ENCODE measurements around the gene NDUFAF2.
A peak's percentile ranks its signal among the peaks of the same experiment; 100 is the strongest.
"Not testable (repeated sequence)": the region's sequence is repeated elsewhere in the genome, so short reads cannot be mapped to it uniquely, and the experiment has no call there.

The NDUFAF2 gene

DNA sequence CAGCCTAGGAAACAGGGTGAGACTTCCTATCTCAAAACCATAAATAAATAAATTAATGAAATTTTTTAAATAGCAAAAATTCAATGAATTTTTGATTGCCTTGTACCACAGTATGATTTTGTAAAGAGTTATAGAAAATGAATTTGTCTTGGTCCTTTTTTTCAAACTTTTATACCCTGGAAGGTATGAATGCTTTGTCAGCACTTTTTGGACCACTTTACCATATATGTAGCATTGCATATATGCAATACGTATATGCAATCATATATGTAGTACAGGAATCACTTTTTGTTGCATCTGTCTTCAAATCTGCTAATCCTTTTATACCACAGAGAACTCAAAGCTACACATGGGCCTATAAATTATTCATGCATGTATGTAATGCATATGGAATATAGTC lies 226.5 kb downstream of the NDUFAF2 start:
- no peak for DNase-seq (ENCODE audit: low read depth in 2 of 3, low spot score in 1 of 3)

DNA sequence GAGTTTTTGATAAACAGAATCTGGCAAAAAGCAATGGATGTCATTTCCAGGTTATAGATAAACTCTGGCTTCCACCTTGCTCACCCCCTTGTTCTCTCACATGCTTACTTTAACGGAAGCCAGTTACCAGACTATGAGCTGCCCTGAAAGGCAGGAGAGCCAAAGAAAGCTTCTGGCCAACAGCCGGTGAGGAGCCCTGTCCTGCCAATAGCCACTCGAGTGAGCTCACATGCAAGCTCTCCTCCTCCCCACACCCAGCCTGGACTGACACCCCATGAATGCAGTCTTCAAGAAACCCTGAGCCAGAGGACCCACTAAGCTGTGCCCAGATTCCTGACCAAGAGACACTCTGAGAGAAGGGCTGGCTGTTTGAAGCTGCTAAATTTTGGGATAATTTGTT lies 231.6 kb downstream of the NDUFAF2 start:
- DNase-seq (ENCODE audit: low read depth in 2 of 3, low spot score in 1 of 3): no peak

GRCh38 chr5:61177070-61177469 lies 232.1 kb downstream of the NDUFAF2 start:
- DNase-seq (ENCODE audit: low read depth in 2 of 3, low spot score in 1 of 3): no peak

DNA sequence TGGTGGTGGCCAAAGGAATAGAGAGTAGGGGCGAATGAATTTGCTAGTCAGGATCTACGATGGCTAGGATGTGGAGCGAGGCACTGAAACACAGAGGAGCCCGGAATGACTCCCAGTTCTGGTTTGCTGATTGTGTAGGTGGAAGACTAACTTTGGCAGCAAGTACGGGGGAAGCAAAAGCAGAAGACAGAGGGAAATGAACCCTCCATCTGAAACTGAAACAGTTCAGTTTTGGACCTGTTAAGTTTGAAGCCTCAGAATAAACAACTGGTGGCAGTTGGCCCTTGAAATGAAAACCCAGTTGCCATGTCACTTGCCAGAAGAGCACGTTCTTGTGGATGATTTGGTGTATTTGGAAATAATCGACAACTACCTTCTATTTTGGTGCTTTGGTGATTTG lies 232.7 kb downstream of the NDUFAF2 start:
- no peak for DNase-seq (ENCODE audit: low read depth in 2 of 3, low spot score in 1 of 3)

- DNase-seq (ENCODE audit: low read depth in 2 of 3, low spot score in 1 of 3): no peak
Observed at GRCh38 chr5:61178702-61179101, 233.7 kb downstream of the NDUFAF2 start.

DNA sequence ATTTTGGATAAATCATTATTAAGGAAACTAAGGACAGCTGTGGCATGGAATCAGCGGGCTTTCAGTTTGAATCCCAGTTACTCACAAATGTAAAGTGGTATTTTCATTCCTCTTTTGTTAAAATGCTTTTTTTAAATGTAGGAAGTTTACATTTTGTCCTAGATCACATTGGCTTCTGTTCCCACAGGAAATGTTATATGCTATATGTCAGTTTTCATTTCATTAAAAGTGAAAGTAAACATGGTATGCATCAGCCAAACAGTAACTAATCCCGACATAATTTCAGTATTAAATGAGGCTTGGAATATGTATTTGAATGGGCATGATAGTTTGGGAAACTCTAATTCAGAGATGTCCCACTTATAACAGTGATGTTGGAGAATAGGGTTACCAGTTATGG lies 235.9 kb downstream of the NDUFAF2 start:
- no peak for DNase-seq (ENCODE audit: low read depth in 2 of 3, low spot score in 1 of 3)

GRCh38 chr5:61182449-61182848 lies 237.4 kb downstream of the NDUFAF2 start:
- no peak for DNase-seq (ENCODE audit: low read depth in 2 of 3, low spot score in 1 of 3)

GRCh38 chr5:61183538-61183937 lies 238.5 kb downstream of the NDUFAF2 start:
- DNase-seq (ENCODE audit: low read depth in 2 of 3, low spot score in 1 of 3): no peak

DNA sequence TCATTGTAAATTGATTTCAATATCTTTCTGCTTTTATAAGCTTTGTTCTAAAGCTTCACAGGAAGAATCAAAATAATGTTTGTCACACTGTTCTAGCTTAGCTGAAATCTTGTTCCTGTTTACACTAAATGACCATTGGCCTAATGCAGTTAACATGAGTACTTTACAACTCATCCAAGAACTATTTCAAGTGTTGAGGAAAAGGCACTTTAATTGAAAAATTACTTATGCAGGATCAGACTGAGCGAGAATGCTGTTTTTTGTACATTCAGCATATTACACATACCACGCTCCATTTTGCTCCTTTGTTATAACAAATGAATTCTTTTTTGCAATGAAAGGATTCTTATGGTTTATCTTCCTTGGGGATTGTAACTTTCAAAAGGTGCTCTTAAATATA lies 239.7 kb downstream of the NDUFAF2 start:
- DNase-seq (ENCODE audit: low read depth in 2 of 3, low spot score in 1 of 3): no peak

GRCh38 chr5:61186634-61187033 lies 241.6 kb downstream of the NDUFAF2 start:
- no peak for DNase-seq (ENCODE audit: low read depth in 2 of 3, low spot score in 1 of 3)

GRCh38 chr5:61187352-61187751 lies 242.3 kb downstream of the NDUFAF2 start:
- DNase-seq (ENCODE audit: low read depth in 2 of 3, low spot score in 1 of 3): not testable (repeated sequence)

DNA sequence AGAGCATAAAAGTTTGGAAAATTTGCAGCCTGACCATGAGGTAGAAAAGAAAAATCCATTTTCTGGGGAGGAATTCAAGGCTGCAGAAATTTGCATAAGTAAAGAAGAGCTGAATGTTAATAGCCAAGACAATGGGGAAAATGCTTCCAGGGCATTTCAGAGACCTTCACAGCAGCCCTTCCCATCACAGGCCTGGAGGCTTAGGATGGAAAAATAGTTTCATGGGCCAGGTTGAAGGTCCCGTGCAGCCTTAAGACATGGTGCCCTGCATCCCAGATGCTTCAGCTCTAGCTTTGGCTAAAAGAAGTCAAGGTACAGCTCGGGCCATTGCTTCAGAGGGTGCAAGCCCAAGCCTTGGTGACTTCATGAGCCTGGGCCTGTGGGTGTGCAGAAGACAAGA lies 242.8 kb downstream of the NDUFAF2 start:
- DNase-seq (ENCODE audit: low read depth in 2 of 3, low spot score in 1 of 3): not testable (repeated sequence)

- DNase-seq (ENCODE audit: low read depth in 2 of 3, low spot score in 1 of 3): no peak
Observed at GRCh38 chr5:61198606-61199005, 253.6 kb downstream of the NDUFAF2 start.

- DNase-seq (ENCODE audit: low read depth in 2 of 3, low spot score in 1 of 3): no peak
Observed at GRCh38 chr5:61200582-61201155, 255.7 kb downstream of the NDUFAF2 start.

DNA sequence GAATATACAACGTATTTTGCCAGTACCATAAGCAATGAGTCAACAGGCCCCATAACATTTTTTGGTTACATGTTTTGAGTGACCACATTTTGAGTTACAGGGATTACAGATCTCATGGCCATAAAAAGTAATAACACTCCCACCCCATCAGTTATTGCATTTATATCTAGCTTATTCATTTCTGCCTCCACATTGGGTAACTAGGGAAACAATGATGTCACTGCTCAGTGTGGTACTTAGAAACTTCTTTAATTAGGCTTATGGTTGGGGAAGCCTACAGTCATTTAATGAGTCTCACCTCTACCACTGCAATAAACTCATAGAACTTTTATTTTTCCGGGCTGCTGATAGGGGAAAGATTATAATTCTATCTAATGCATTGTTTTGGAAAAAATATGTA lies 257.2 kb downstream of the NDUFAF2 start:
- DNase-seq (ENCODE audit: low read depth in 2 of 3, low spot score in 1 of 3): peak in 1 of 3 donors; percentile 24

Data from stimulated activated CD4-positive, alpha-beta T cell treated with anti-CD3 and anti-CD28 coated beads, Interleukin-12 subunit alpha, Interleukin-12 subunit beta, amount 100 ng/mL, for 48 hours (primary cell).